HG02885 (cell line): ENCODE measurements around the gene VPS39.

Experiments used
- ATAC-seq: cut with Tn5 transposase; IDR thresholded peaks from one replicate; pipeline ENCODE4 v1.9.1; 2021; ENCODE audit warnings: mild to moderate bottlenecking; ENCODE audit not compliant: unreplicated experiment, poor library complexity

The VPS39 gene

DNA sequence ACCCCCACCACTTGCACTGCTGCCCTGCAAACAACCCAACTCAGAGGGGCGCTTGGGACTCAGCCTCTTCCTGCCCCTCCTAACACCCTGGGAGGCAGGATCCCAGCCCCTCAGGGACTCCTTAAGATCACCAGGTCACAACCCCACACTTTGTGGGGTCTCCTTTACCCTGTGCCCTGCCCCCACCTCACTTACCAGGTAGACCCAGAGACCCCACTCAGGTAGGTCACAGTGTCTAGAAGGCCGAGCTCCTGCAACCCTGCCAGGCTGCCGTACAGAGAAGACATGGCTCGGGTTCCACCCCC lies 60.7 kb downstream of the VPS39 start:
- no peak for ATAC-seq

DNA sequence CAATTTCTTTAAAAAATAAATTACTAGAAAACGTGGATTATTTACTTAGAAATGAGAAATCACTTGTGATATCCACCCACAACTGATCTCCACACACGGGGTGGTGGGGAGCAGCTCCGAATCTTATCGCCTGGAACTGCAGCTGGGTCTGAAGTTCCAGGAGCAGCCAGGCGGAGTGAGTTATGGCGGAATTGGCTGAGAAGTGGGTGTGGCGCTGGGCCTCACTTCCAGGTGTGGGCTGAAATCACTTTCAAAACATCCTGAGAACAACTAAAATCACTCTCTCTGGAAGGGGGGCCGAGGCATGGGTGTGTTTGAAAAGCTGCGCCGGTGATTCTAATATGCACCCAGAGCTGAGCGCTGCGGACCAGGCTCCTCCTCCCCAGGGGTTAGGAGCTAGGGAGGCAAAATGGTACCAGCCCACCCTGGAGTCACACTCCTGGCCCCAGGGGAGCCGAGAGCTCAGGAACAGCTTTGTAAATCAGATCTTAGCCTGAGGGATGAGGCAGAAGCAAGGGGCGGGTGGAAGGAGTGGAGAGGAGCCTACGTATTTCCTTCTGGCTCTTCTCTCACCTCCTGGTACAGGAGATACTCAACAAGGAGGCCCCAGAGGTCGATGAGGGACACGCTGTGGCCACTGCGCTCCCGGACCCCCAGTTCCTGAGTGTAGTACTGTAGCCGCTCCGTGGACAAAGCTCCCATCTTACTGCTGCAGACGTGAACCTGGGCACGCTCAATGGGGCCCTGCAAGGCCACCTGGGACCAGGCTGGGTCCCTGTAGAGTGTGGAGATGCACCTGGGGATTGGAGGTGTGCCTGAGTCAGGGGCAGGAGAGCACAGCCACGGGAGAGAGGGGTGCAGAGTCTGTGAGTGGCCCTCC lies 61.3 kb downstream of the VPS39 start:
- ATAC-seq: no peak

- no peak for ATAC-seq
Observed at GRCh38 chr15:42145546-42146455, 62.3 kb downstream of the VPS39 start.

DNA sequence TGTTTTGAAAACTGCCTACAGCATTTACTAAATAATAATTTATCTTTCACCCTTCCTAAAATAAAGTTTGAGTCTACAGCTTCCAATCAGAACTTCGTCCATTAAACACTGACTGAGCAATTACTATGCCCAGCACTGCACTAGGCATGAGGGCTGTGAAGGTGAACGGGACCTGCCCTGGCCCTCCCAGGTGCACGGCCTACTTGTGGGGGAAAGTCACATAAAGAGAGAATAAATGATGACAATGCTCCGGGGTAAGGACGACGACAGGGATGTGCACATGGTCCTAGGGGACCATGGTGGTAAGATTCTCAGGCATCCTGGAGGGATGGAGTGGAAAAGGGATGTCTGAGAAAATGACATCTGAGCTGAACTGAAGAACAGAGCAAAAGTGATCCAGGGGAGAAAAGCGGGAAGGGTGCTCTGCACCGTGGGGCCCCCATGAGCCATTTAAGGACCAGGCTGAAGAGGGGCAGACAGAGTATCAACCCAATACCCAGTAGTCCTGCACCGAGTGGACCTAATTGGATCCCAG lies 63.2 kb downstream of the VPS39 start:
- ATAC-seq: no peak

- ATAC-seq: no peak
Observed at GRCh38 chr15:42143866-42144625, 64.1 kb downstream of the VPS39 start.

DNA sequence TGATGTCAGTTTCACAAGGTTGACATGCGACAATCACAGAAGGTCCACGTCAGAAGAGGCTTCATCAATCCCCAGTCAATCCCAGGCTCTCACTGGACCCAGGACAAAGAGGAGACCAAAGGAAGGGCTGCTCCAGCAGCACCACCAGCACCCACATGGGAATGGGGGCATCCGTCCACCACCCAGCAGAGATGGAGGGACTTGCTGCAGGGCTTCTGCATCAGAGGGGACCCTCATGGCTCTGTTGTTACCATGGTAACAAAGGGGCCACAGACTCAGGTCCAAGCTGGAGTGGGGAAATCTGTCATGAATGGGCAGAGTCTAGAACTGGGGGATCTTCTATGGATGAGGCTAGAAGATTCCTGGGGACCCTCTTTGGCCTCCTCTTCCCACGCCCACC lies 64.7 kb downstream of the VPS39 start:
- ATAC-seq: no peak

- ATAC-seq: no peak
Observed at GRCh38 chr15:42141795-42142667, 66.1 kb downstream of the VPS39 start.

- ATAC-seq: no peak
Observed at GRCh38 chr15:42141246-42141645, 66.9 kb downstream of the VPS39 start.

GRCh38 chr15:42140383-42141070 lies 67.6 kb downstream of the VPS39 start:
- ATAC-seq: no peak

GRCh38 chr15:42139596-42139995 lies 68.5 kb downstream of the VPS39 start:
- ATAC-seq: no peak

DNA sequence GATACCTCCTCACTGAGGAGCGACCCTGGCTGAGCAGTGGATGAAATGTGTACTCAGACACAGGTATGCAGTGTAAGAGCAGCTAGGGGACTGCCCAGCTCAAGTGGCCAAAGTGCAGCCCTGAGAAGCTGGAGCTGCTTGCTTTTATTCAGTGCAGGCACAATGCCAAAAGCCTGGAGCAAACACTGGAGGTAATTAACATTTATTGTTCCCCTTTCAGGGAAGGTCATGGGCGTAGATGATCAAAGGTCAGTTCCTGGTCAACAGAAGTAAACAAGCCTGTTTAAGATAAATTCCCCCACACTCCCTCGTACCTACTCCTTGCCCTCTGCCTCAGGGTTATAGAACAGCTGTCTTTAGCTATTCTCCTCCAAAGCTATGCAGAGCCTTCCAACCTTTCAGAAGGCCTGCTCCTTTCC lies 69.1 kb downstream of the VPS39 start:
- ATAC-seq: no peak

DNA sequence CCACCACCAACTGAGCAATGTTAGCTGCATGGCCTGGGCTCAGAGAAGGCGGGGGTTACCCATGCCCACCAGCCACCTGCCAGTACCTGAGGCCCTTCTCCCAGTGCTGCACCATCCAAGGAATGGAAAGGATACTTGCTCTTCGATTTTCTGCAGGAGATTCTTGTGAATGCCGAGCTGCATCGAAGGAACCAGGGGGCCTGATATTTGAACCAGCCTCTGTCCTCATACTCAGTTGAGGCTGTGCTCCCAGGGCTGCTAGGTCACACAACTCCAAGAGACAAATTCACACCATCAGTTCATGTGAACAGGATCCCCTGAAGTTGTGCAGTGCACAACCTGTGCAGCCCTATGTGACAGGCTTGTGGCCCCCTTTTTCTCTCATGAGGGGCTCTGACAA lies 69.7 kb downstream of the VPS39 start:
- no peak for ATAC-seq

GRCh38 chr15:42137461-42138261 lies 70.4 kb downstream of the VPS39 start:
- no peak for ATAC-seq

DNA sequence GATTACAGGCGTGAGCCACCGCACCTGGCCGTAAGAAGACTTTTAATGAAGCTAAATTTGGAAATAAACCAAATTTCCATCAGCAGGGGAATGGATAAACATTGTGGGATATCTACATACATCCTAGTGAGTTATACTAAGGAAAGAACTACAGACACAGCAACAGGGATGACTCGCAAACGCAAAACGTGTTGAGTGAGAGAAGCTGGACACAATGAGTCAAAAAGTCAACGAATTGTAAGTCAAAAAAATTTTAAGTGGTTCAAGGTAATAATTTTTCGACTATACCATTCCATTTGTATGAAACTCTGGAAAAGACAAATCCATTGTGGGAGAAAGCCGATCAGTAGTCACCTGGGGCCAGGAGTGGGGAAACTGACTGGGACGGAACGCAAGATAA lies 71.6 kb downstream of the VPS39 start:
- no peak for ATAC-seq

GRCh38 chr15:42135351-42135750 lies 72.8 kb downstream of the VPS39 start:
- no peak for ATAC-seq

DNA sequence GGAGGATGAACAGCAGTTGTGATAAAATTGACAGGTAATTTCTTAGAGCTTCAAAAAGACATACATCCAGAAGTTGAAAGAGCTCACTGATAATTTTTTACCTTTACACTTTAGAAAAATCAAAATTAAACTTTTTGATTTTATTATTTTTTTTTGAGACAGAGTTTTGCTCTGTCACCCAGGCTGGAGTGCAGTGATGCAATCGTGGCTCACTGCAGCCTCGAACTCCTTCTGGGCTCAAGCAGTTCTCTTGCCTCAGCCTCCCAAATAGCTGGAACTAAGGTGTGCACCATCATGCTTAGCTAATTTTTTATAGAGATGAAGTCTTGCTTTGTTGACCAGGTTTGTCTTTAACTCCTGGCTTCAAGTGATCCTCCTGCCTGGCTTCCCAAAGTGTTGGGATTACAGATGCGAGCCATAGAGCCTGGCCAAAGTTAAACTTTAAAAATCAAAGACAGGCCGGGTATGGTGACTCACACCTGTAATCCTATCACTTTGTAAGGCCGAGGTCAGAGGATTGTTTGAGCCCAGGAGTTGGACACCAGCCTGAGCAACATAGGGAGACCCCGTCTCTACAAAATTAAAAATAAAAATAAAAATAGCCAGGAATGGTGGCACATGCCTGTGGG lies 73.4 kb downstream of the VPS39 start:
- no peak for ATAC-seq

DNA sequence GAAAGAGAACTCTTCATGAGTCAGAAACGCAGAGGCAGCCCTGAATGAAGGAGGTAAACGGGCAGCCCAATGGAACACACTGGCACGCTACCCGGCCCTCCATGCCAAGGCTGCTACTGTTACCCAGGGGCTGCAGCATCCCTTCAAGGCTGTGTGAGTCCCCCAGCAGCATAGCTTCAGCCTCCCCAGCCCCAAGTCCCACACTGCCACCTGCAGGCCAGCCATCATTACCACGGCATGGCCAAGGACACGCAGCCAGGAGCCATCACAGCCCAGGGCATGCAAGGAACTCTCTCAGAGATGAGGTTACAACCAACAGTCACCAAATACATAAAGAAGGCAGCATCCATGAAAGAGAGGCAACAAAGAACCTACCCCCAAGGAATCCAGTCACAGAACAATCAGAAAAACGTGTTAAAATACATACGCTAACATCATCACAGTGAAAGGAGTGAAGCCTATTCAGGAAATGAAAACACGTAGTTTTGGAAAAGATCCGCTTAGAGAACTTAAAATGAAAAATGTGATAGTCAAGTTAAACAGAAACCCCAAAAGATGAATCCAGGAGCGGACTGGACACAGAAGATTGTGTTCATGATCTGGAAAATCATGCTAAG lies 74.1 kb downstream of the VPS39 start:
- no peak for ATAC-seq
